Natural killer cell (primary cell): ENCODE data around the gene NFIC. TPM values are rescaled to one million over a fixed set of nuclear protein-coding genes. Genes with fewer than 3 reads are reported as not detected.

Experiments
- ATAC-seq, 3 donors: fragments of 150-1000 bp in 2 of 3; fragments of 200-7000 bp in 1 of 3; cut with Tn5 transposase; 1 replicate in 1 of 3; 2 replicates in 2 of 3; pipeline ENCODE4 v1.10.0; 2021; ENCODE audit warnings: mild to moderate bottlenecking in 2 of 3, moderate library complexity in 2 of 3
- DNase-seq, 2 donors: peaks; one replicate each; pipeline versions ENCODE4 v3.0.0 to v3.0.0-alpha.2; 2013 to 2021; ENCODE audit warnings: mixed read lengths in 1 of 2
- H3K27ac ChIP-seq: one replicate; pipeline ENCODE4 v1.5.1; 2013; ENCODE audit warnings: mild to moderate bottlenecking, low read length
- H3K27me3 ChIP-seq: one replicate; pipeline ENCODE4 v1.6.1; 2013; ENCODE audit warnings: low read length; ENCODE audit not compliant: control insufficient read depth, insufficient read depth
- H3K36me3 ChIP-seq: one replicate; pipeline ENCODE4 v1.6.1; 2013; ENCODE audit warnings: low read length; ENCODE audit not compliant: control insufficient read depth, insufficient read depth
- H3K4me1 ChIP-seq: one replicate; pipeline ENCODE4 v1.6.1; 2013; ENCODE audit warnings: low read length; ENCODE audit not compliant: control insufficient read depth, insufficient read depth
- H3K4me3 ChIP-seq: one replicate; pipeline ENCODE4 v1.5.1; 2013; ENCODE audit warnings: low read length
- H3K9me3 ChIP-seq: one replicate; pipeline ENCODE4 v1.6.1; 2013; ENCODE audit warnings: low read length; ENCODE audit not compliant: control insufficient read depth, insufficient read depth
- H3K27ac Mint-ChIP-seq, 2 donors: one replicate each; pipeline ENCODE4 v1.8.0; 2022; ENCODE audit warnings: mild to moderate bottlenecking in 2 of 2, mixed read lengths in 2 of 2, moderate library complexity in 1 of 2
- H3K27me3 Mint-ChIP-seq, 2 donors: one replicate each; pipeline ENCODE4 v1.8.0; 2022; ENCODE audit warnings: low read depth in 2 of 2, mixed read lengths in 2 of 2
- H3K36me3 Mint-ChIP-seq: one replicate; pipeline ENCODE4 v1.8.0; 2022; ENCODE audit warnings: mixed read lengths
- H3K4me1 Mint-ChIP-seq, 2 donors: one replicate each; pipeline ENCODE4 v1.8.0; 2022; ENCODE audit warnings: mixed read lengths in 2 of 2
- H3K4me3 Mint-ChIP-seq: one replicate; pipeline ENCODE4 v1.8.0; 2022; ENCODE audit warnings: mild to moderate bottlenecking, moderate library complexity, mixed read lengths
- H3K9me3 Mint-ChIP-seq, 2 donors: one replicate each; pipeline ENCODE4 v1.8.0; 2022; ENCODE audit warnings: mixed read lengths in 2 of 2
- CTCF ChIP-seq: fragments of 200-600 bp; IDR thresholded peaks from one replicate; pipeline ENCODE4 v1.8.0; 2022; ENCODE audit warnings: antibody characterized with exemption
- WGBS: methylation state at CpG from one replicate; pipeline ENCODE4 v1.1.7; 2013; ENCODE audit warnings: missing lambda C conversion rate; ENCODE audit not compliant: insufficient coverage; 5-methylcytosine and 5-hydroxymethylcytosine counted together
- intact Hi-C: fragments of 100-400 bp; cut with micrococcal nuclease; formaldehyde crosslinking; loops from one replicate; pipeline ENCODE4 v1.14.2; 2022
- total RNA-seq, 4 donors: library from RNA; stranded (reverse); fragments of 120-200 nt in 1 of 4; gene quantifications; one replicate each; pipeline versions ENCODE4 v1.2.3 to v1.2.4, GENCODE V29; 2013 to 2022

Gene NFIC
- total RNA-seq, 3 donors from 2014 or later (not counting 1 experiment from before 2014, with no cell fraction given), result 18.5 to 22.2 (median 20.6) TPM

DNA sequence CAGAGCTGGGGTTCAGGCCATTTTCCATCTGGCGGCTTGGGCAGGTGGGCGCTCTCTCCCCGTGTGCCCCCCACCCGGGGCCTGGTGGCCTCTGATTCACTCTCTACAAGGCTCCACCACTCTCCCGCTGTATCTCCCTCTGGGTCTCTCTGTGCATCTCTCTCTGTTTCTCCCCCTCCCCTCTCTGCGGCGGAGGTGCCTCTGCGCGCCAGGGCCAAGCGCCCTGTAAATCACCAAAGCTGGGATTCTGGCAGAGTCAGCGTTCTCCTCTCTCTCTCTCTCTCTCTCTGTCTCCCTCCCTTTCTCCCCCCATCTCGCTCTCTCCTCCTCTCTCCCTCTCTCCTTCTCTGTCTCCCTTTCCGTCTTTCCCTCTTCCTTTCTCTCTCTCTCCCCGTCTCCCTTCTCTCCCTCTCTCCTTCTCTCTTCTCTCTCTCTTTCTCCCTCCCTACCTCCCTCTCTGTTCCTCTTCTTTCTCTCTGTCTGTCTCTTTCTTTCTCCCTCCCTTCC lies 3.9 kb downstream of the NFIC start:
- no peak for DNase-seq
- Mint-ChIP-seq H3K27me3 (peaks cover 0 to 20% of the 10 kb centered on the region in 2 donors), H3K4me3 (peak overlapping the region; percentile 45), H3K4me1 (peaks cover 5 to 45% of the 10 kb centered on the region in 2 donors), H3K27ac (peak overlapping the region in 1 of 2 donors; percentile 5), H3K9me3 (no peaks in the 10 kb centered on the region), H3K36me3 (no peaks in the 10 kb centered on the region)
- Histone ChIP-seq H3K27ac (no peak overlapping the region), H3K4me1 (peaks cover 41% of the 10 kb centered on the region), H3K9me3 (no peaks in the 10 kb centered on the region), H3K27me3 (peaks cover 7% of the 10 kb centered on the region), H3K4me3 (no peak overlapping the region), H3K36me3 (no peaks in the 10 kb centered on the region)
- intact Hi-C loops, result no loop called here
- 85% methylated on average over 14 of the region's 14 CpGs for WGBS
- TF ChIP-seq CTCF, result no peak
- no peak for ATAC-seq

DNA sequence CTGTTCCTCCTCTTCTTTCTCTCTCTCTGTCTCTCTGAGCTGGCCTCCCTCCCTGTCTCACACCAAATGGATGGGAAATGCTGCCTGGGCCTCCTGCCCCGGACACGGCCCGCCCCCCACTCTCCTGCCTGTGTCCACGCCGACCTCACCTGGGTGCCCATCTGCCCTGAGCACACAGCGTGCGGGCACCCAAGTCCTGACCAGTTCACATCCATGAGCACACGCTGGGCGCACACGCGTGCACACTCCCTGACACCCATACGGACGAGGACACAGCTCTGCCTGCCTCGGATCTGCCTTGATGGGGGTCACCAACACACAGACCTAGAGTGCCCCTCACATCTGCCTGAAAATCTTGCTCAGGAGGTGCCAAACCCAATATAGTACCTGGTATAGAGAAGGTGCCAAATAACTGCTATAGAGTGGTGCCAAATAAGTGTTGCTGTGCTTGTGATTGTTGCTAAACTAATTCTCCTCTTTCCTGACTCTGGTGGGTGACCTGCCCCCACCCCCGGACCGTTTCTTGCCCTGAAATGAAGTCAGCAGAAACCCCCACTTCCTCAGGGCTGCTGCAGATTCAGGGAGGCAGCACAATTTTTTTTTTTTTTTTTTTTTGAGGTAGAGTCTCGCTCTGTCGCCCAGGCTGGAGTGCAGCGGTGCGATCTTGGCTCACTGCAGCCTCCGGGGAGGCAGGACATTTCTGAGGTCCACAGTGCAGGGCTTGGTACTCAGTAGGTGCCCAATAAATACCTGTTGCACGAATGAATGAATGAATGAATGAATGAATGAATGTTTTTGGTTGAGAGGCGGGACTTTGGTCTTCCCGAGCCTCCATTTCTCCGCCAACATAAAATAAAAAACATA lies 4.6 kb downstream of the NFIC start:
- Mint-ChIP-seq H3K36me3 (no peaks in the 10 kb centered on the region), H3K9me3 (no peaks in the 10 kb centered on the region), H3K4me3 (peak overlapping the region; percentile 45), H3K27ac (peak overlapping the region in 1 of 2 donors; percentile 5), H3K27me3 (peaks cover 0 to 15% of the 10 kb centered on the region in 2 donors), H3K4me1 (peaks cover 5 to 40% of the 10 kb centered on the region in 2 donors)
- no peak overlapping the region for H3K4me3 ChIP-seq
- H3K4me1 ChIP-seq, result peaks cover 34% of the 10 kb centered on the region
- H3K27ac ChIP-seq, result no peak overlapping the region
- no peaks in the 10 kb centered on the region for H3K36me3 ChIP-seq
- 80% methylated on average over 20 of the region's 25 CpGs for WGBS
- peaks cover 3% of the 10 kb centered on the region for H3K27me3 ChIP-seq
- DNase-seq (no peak), ATAC-seq (no peak)
- TF ChIP-seq CTCF, result no peak
- intact Hi-C loops, result no loop called here
- no peaks in the 10 kb centered on the region for H3K9me3 ChIP-seq

DNA sequence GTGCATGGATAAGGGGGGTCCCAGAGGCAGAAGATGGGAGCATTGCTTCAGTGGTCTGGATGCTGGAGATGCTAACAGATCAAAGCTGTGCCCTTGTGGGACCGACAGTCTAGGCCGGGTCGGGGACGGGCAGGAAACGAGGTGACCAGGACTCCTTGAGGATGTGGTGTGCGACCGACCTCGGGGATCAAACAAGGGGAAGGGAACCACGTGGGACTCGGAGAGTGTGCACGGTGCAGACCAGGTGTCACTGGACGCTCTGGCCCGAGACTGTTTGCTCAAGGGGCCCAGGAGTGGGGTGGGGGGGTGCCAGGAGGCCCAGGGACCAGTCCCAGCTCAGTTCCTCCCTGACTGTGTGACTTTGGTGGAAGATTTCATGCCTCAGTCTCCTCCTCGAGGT lies 6.0 kb downstream of the NFIC start:
- H3K4me3 ChIP-seq, result no peak overlapping the region
- H3K27ac Mint-ChIP-seq, result no peak overlapping the region

More for the DNA sequence above, 6.0 kb downstream of the NFIC start:
- WGBS, result 72% methylated on average over 14 of the region's 14 CpGs
- Histone ChIP-seq H3K9me3 (no peaks in the 10 kb centered on the region), H3K27me3 (no peaks in the 10 kb centered on the region), H3K36me3 (no peaks in the 10 kb centered on the region), H3K27ac (no peak overlapping the region), H3K4me1 (peaks cover 22% of the 10 kb centered on the region)
- Mint-ChIP-seq H3K27me3 (peaks cover 0 to 15% of the 10 kb centered on the region in 2 donors), H3K4me3 (no peak overlapping the region), H3K36me3 (no peaks in the 10 kb centered on the region), H3K4me1 (peaks cover 5 to 40% of the 10 kb centered on the region in 2 donors), H3K9me3 (no peaks in the 10 kb centered on the region)
- DNase-seq, result no peak
- TF ChIP-seq CTCF, result no peak
- intact Hi-C loops, result no loop called here
- no peak for ATAC-seq
